Right renal pelvis (tissue), 4 donors: Measurements from ENCODE around the gene UPF1. TPM values are rescaled to one million over a fixed set of nuclear protein-coding genes. Genes with fewer than 3 reads are reported as not detected.
A peak's percentile ranks its signal among the peaks of the same experiment; 100 is the strongest.

Experiments used
- DNase-seq, 4 donors: peaks; one replicate each; pipeline ENCODE4 v3.0.0-alpha.2; 2013; ENCODE audit warnings: low read depth in 4 of 4, low spot score in 3 of 4, missing footprints in 1 of 4
- polyA plus RNA-seq, 4 donors: library from polyadenylated mRNA; unstranded; fragments of 120-200 nt; gene quantifications; one replicate each; pipeline ENCODE4 v1.2.1, GENCODE V29; 2013; ENCODE audit not compliant: insufficient read length in 4 of 4

Gene UPF1
- 10 to 100 TPM; 50.6 to 70.8 (median 52.5) TPM for polyA plus RNA-seq

- peak; percentile 89 to 94 (median 91) for DNase-seq
These were observed at the start of gene UPF1 for GRCh38 chr19:18831524-18832305. TSS of gene UPF1 (plus strand) at chr19:18831959. CDS start at chr19:18832210, 251 bp downstream.

GRCh38 chr19:18782559-18783225 is 49.1 kb upstream of the UPF1 start:
- no peak for DNase-seq

GRCh38 chr19:18783958-18784785 is 47.6 kb upstream of the UPF1 start:
- no peak for DNase-seq

GRCh38 chr19:18784786-18785120 is 47.0 kb upstream of the UPF1 start:
- no peak for DNase-seq

GRCh38 chr19:18785179-18786124 is 46.3 kb upstream of the UPF1 start:
- DNase-seq = peak in 2 of 4 donors; percentile 23 to 33

- no peak for DNase-seq
These were observed 43.0 kb upstream of the UPF1 start for GRCh38 chr19:18788529-18789421.

- no peak for DNase-seq
These were observed 42.3 kb upstream of the UPF1 start for GRCh38 chr19:18789422-18789869.

GRCh38 chr19:18789883-18790565 is 41.7 kb upstream of the UPF1 start:
- DNase-seq = no peak

- no peak for DNase-seq
These were observed 41.0 kb upstream of the UPF1 start, which contains the start of gene COMP for GRCh38 chr19:18790566-18791314. TSS of gene COMP (minus strand) at chr19:18791305. CDS start at chr19:18791269, 36 bp downstream.

GRCh38 chr19:18791315-18791678 is 40.5 kb upstream of the UPF1 start:
- no peak for DNase-seq

GRCh38 chr19:18792661-18793060 is 39.1 kb upstream of the UPF1 start:
- DNase-seq = no peak

GRCh38 chr19:18793144-18794028 is 38.4 kb upstream of the UPF1 start:
- DNase-seq = no peak

- DNase-seq = no peak
These were observed 37.8 kb upstream of the UPF1 start for GRCh38 chr19:18794029-18794313.

- DNase-seq = no peak
These were observed 37.1 kb upstream of the UPF1 start for GRCh38 chr19:18794692-18795091.

- no peak for DNase-seq
These were observed 36.2 kb upstream of the UPF1 start for GRCh38 chr19:18795540-18795939.

GRCh38 chr19:18796239-18796638 is 35.5 kb upstream of the UPF1 start:
- DNase-seq = no peak
